WTC11 (cell line): ENCODE results near the gene PAQR9.

Experiments
- CTCF ChIP-seq: fragments of 200-600 bp; IDR thresholded peaks from 2 replicates; pipeline ENCODE4 v1.8.0; 2022; ENCODE audit warnings: antibody characterized with exemption
- ESRRA ChIP-seq: sonication (generic); formaldehyde crosslinking; IDR thresholded peaks from 2 replicates; pipeline ENCODE4 v1.8.1; 2022; ENCODE audit warnings: mild to moderate bottlenecking, missing genetic modification reagents, borderline replicate concordance
- FOXK1 ChIP-seq: sonication (generic); formaldehyde crosslinking; IDR thresholded peaks from 2 replicates; pipeline ENCODE4 v1.8.0; 2022; ENCODE audit warnings: mild to moderate bottlenecking, moderate library complexity, missing genetic modification reagents
- GABPB1 ChIP-seq: sonication (generic); formaldehyde crosslinking; IDR thresholded peaks from 2 replicates; pipeline ENCODE4 v1.8.1; 2023; ENCODE audit warnings: mild to moderate bottlenecking, missing genetic modification reagents
- JUN ChIP-seq: sonication (generic); formaldehyde crosslinking; IDR thresholded peaks from 2 replicates; pipeline ENCODE4 v1.8.0; 2023; ENCODE audit warnings: mild to moderate bottlenecking, missing genetic modification reagents
- MAX ChIP-seq: sonication (generic); formaldehyde crosslinking; IDR thresholded peaks from 2 replicates; pipeline ENCODE4 v1.8.0; 2022; ENCODE audit warnings: mild to moderate bottlenecking, missing genetic modification reagents
- MYBL2 ChIP-seq: sonication (generic); formaldehyde crosslinking; IDR thresholded peaks from 2 replicates; pipeline ENCODE4 v1.8.1; 2023; ENCODE audit warnings: mild to moderate bottlenecking, moderate library complexity, missing genetic modification reagents
- NFATC4 ChIP-seq: fragments of 250-450 bp; sonication (Bioruptor Pico); IDR thresholded peaks from 2 replicates; pipeline ENCODE4 v1.9.0; 2021; ENCODE audit warnings: mild to moderate bottlenecking
- NR3C1 ChIP-seq: sonication (generic); formaldehyde crosslinking; conservative IDR thresholded peaks from 2 replicates; pipeline ENCODE4 v1.8.1; 2023; ENCODE audit warnings: low read depth, mild to moderate bottlenecking, missing genetic modification reagents
- SMAD3 ChIP-seq: sonication (generic); formaldehyde crosslinking; IDR thresholded peaks from 2 replicates; pipeline ENCODE4 v1.8.0; 2022; ENCODE audit warnings: missing genetic modification reagents, mild to moderate bottlenecking, borderline replicate concordance
- SMAD4 ChIP-seq: sonication (generic); formaldehyde crosslinking; IDR thresholded peaks from 2 replicates; pipeline ENCODE4 v1.8.0; 2022; ENCODE audit warnings: mild to moderate bottlenecking, missing genetic modification reagents
- ZNF138 ChIP-seq: sonication (generic); formaldehyde crosslinking; conservative IDR thresholded peaks from 2 replicates; pipeline ENCODE4 v1.8.1; 2022; ENCODE audit warnings: mild to moderate bottlenecking, moderate library complexity, missing genetic modification reagents
- ZNF423 ChIP-seq: fragments of 250-450 bp; sonication (Bioruptor Pico); IDR thresholded peaks from 2 replicates; pipeline ENCODE4 v2.1.2; 2022; ENCODE audit warnings: mild to moderate bottlenecking, moderate library complexity
- ZSCAN18 ChIP-seq: fragments of 250-450 bp; sonication (Bioruptor Pico); IDR thresholded peaks from 2 replicates; pipeline ENCODE4 v2.1.2; 2022; ENCODE audit warnings: mild to moderate bottlenecking, moderate library complexity

- no peak for TF ChIP-seq FOXK1
- TF ChIP-seq MAX (CRISPR knock-in tag), result no peak
- no peak for TF ChIP-seq CTCF
- TF ChIP-seq ZNF138, result no peak
- no peak for TF ChIP-seq NFATC4 (CRISPR knock-in tag)
- TF ChIP-seq MYBL2 (CRISPR knock-in tag), result no peak
- no peak for TF ChIP-seq ESRRA (CRISPR knock-in tag)
- TF ChIP-seq JUN (CRISPR knock-in tag), result no peak
- TF ChIP-seq ZSCAN18 (CRISPR knock-in tag), result no peak
- no peak for TF ChIP-seq SMAD4 (CRISPR knock-in tag)
- TF ChIP-seq ZNF423, result no peak
- TF ChIP-seq GABPB1 (CRISPR knock-in tag), result no peak
- no peak for TF ChIP-seq NR3C1 (CRISPR knock-in tag)
- no peak for TF ChIP-seq SMAD3 (CRISPR knock-in tag)
Measured at GRCh38 chr3:142940472-142940871, 23.0 kb downstream of the PAQR9 start.
